IPS DF 6.9 (cell line): ENCODE data around the gene DCP2.

Experiments used
- DNase-seq: peaks from one replicate; pipeline ENCODE4 v3.0.0-alpha.2; 2013; ENCODE audit warnings: low read depth, low spot score
- H3K27ac ChIP-seq: one replicate; pipeline ENCODE4 v1.5.1; 2013; ENCODE audit warnings: low read length, control low read depth
- H3K27me3 ChIP-seq: 2 replicates; pipeline ENCODE4 v1.6.1; 2013; ENCODE audit warnings: mild to moderate bottlenecking, low read length; ENCODE audit not compliant: control insufficient read depth, insufficient read depth
- H3K36me3 ChIP-seq: 2 replicates; pipeline ENCODE4 v1.6.1; 2013; ENCODE audit warnings: low read length; ENCODE audit not compliant: control insufficient read depth, insufficient read depth
- H3K4me1 ChIP-seq: 2 replicates; pipeline ENCODE4 v1.6.1; 2013; ENCODE audit warnings: low read length; ENCODE audit not compliant: control insufficient read depth, insufficient read depth
- H3K4me3 ChIP-seq: 2 replicates; pipeline ENCODE4 v1.5.1; 2013; ENCODE audit warnings: mild to moderate bottlenecking, low read length
- H3K9me3 ChIP-seq: 2 replicates; pipeline ENCODE4 v1.6.1; 2013; ENCODE audit warnings: low read length, inconsistent platforms; ENCODE audit not compliant: control insufficient read depth, insufficient read depth
- WGBS: extraction: QIAGEN DNeasy Blood & Tissue Kit; methylation state at CpG from one replicate; pipeline ENCODE4 v1.1.7; 2013; ENCODE audit warnings: mixed read lengths, missing lambda C conversion rate; ENCODE audit not compliant: insufficient read length, insufficient coverage; 5-methylcytosine and 5-hydroxymethylcytosine counted together

DCP2 gene

DNA sequence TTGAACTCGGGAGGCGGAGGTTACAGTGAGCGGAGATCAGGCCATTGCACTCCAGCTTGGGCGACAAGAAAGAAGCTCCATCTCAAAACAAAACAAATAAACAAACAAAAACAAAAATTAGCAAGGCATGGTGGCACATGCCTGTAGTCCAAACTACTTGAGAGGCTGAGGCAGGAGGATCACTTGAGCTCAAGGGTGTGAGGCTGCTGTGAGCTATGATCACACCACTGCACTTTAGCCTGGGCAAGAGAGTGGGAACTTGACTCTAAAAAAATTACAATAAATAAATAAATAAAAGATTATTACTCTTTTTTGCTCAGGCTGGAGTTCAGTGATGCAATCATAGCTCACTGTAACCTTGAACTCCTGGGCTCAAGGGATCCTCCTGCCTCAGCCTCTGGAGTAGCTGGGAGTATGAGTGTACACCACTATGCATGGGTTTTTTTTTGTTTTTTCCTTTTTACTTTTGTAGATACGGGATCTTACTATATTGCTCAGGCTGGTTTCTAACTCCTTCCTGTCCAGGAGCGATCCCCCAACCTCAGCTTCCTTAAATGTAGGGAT, 9.0 kb upstream of the DCP2 start:
- H3K27me3 ChIP-seq: no peaks in the 10 kb centered on the region
- DNase-seq: no peak
- H3K9me3 ChIP-seq: no peaks in the 10 kb centered on the region
- no peaks in the 10 kb centered on the region for H3K36me3 ChIP-seq
- H3K4me3 ChIP-seq: no peak overlapping the region
- WGBS: no CpG with 5 or more reads among the region's 6 CpGs
- H3K27ac ChIP-seq: no peak overlapping the region
- peaks cover 3% of the 10 kb centered on the region; the same call in 1 of the 2 replicates for H3K4me1 ChIP-seq

DNA sequence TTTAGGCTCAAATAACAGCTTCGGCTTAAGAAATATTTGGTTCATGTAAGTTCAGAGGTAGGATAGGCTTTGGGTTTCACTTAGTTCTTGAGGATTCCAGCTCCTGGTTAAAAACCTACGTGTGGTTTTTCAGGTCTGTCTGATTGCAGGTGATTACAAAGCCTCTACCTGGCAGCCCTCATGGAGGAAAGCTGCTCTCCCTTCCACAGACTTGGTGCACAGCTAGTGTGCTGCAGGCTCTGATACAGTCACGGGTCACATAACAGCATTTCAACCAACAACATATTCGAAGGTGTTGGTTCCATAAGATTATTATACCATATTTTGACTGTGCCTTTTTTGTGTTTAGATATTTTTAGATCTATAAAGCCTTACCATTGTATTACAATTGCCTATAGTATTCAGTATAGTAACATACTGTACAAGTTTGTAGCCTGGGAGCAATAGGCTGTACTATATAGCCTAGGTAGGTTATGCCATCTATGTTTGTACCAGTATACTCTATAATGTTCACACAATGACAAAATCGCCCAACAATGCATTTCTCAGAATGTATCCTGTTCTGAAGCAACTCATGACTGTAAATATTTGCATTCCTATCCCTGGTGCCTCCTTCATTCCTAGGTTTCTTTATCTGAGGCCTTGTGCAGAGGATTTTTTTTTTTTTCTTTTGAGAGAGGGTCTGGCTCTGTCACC, 8.0 kb upstream of the DCP2 start:
- Histone ChIP-seq H3K4me1 (peaks cover 3% of the 10 kb centered on the region; the same call in 1 of the 2 replicates), H3K36me3 (no peaks in the 10 kb centered on the region), H3K4me3 (no peak overlapping the region), H3K27me3 (no peaks in the 10 kb centered on the region), H3K27ac (no peak overlapping the region), H3K9me3 (no peaks in the 10 kb centered on the region)
- no CpG with 5 or more reads among the region's 5 CpGs for WGBS
- DNase-seq: no peak

DNA sequence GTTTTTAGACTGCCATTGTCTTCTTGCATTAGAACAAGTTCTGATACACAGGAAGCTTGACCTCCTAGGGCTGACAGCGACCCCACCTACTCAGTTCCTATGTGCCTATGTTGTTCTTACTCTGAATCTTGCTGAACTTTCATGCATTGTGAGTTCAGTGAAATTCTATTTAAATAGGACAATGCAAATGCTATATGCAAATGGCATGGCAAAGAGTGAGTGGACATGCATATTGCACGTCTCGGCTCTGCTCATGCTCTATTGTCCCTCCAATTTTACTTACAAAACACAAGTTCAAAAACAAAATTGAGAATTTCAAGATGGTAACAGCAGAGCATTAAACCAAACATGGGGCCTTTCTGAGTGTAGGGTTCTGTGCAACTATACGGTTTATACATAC, 5.3 kb upstream of the DCP2 start:
- DNase-seq: no peak
- H3K9me3 ChIP-seq: no peaks in the 10 kb centered on the region
- H3K27ac ChIP-seq: no peak overlapping the region
- H3K4me3 ChIP-seq: no peak overlapping the region
- no peaks in the 10 kb centered on the region for H3K27me3 ChIP-seq
- H3K36me3 ChIP-seq: no peaks in the 10 kb centered on the region
- no CpG with 5 or more reads among the region's 4 CpGs for WGBS
- H3K4me1 ChIP-seq: peaks cover 5% of the 10 kb centered on the region; the same call in 1 of the 2 replicates

DNA sequence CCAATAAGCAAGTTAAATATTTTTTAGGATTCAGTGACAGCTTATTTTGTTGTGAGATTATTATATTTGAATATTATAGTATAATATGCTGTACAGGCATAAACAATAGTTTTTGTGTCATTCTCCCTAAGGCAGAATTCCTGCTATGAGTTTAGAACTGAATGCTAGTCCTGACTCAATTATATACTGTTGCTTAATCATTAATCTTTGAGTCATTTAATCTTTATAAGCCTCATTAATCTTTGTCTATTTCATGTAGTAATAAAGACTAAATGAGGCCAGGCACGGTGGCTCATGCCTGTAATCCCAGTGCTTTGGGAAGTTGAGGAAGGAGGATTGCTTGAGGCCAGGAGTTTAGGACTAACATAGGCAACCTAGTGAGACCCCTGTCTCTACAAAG, 3.6 kb upstream of the DCP2 start:
- peaks cover 5% of the 10 kb centered on the region; the same call in 1 of the 2 replicates for H3K4me1 ChIP-seq
- no CpG with 5 or more reads among the region's 1 CpG for whole genome bisulfite sequencing

DNA sequence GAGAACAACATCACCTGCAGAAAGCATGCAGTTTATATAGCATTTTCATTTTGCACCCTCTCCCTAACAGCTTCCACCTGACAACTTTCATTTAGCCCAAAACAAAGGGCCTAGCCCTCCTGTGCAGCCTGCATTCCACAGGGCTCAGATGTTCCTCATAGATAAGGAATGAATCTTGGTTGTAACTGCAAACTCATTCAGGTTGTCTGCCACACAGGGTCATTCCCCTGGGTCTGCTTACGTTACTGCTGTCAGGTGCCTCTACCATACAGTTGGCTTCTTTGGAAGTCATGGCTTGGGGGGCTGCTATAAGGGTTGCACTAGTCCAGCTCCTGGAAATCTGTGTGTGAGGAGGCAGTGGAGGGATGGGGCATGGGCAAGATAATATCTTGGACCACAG, 2.7 kb upstream of the DCP2 start:
- H3K27ac ChIP-seq: no peak overlapping the region
- H3K4me1 ChIP-seq: peaks cover 5% of the 10 kb centered on the region; the same call in 1 of the 2 replicates
- no peak for DNase-seq
- WGBS: no CpG with 5 or more reads among the region's 1 CpG
- H3K9me3 ChIP-seq: no peaks in the 10 kb centered on the region
- H3K4me3 ChIP-seq: no peak overlapping the region
- no peaks in the 10 kb centered on the region for H3K36me3 ChIP-seq
- H3K27me3 ChIP-seq: no peaks in the 10 kb centered on the region

More for the DNA sequence above, 3.6 kb upstream of the DCP2 start:
- no peak overlapping the region for H3K4me3 ChIP-seq
- no peaks in the 10 kb centered on the region for H3K27me3 ChIP-seq
- H3K27ac ChIP-seq: no peak overlapping the region
- no peak for DNase-seq
- no peaks in the 10 kb centered on the region for H3K36me3 ChIP-seq
- no peaks in the 10 kb centered on the region for H3K9me3 ChIP-seq

DNA sequence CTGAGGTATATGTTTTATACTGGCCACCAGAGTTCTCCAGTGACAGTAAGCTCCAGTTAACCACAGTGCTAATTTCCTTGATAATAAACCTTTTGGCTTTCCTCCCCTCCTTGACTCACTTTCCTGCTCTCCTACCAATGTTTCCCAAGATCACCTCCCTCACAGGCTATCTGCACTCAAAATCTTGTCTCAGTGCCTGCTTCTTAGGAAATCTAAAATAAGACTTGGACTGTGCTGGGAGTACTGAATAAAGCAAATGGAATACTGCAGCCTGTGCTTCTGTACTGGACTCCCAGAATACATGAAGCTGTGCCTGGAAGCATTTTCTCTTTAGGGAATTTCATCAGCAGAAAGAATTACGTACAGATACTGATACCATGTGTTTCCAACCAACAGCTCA, 1.7 kb upstream of the DCP2 start:
- H3K9me3 ChIP-seq: no peaks in the 10 kb centered on the region
- H3K4me3 ChIP-seq: no peak overlapping the region
- DNase-seq: no peak
- no peak overlapping the region for H3K27ac ChIP-seq
- peaks cover 3% of the 10 kb centered on the region; the same call in 1 of the 2 replicates for H3K4me1 ChIP-seq
- no CpG with 5 or more reads among the region's 1 CpG for WGBS
- H3K36me3 ChIP-seq: no peaks in the 10 kb centered on the region
- H3K27me3 ChIP-seq: no peaks in the 10 kb centered on the region

DNA sequence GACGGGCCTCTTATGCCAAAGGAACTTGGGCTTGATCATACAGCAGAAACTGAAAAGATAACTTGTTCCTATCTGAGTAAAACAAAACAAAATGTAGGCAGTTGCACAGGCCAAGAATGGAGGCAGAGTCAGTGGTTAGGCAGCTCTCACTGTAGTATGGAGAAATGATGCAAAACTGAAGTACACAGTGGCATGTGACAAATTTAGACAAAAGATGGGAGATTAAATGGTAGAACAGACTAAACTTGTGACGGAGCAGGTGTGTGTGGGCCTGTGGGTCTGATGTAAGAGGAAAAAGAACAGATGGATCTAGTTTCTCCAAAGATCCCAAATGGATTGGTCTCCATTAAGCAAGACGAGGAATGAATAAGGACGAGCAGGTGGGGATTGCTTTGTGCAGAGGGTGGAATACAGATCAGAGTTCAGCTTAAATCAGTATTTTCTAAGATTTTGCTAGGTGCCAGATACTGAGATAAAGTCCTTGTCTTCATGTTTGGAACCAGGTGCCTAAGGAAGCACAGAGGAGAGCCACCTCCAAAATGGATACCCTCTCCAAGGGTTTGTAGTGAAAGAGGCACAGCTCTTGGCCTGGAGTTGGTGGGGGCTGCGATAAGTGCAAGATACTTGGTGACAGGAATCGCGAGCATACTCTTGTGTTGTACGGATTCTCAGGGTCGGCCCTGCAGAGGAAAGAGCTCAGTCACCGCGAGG, 722 bp upstream of the DCP2 start:
- DNase-seq: no peak
- H3K4me1 ChIP-seq: peaks cover 3% of the 10 kb centered on the region; the same call in 1 of the 2 replicates
- no peaks in the 10 kb centered on the region for H3K27me3 ChIP-seq
- no peak overlapping the region for H3K27ac ChIP-seq
- WGBS: no CpG with 5 or more reads among the region's 11 CpGs
- H3K9me3 ChIP-seq: no peaks in the 10 kb centered on the region
- no peaks in the 10 kb centered on the region for H3K36me3 ChIP-seq
- H3K4me3 ChIP-seq: peak overlapping the region; percentile 27; the same call in 1 of the 2 replicates

DNA sequence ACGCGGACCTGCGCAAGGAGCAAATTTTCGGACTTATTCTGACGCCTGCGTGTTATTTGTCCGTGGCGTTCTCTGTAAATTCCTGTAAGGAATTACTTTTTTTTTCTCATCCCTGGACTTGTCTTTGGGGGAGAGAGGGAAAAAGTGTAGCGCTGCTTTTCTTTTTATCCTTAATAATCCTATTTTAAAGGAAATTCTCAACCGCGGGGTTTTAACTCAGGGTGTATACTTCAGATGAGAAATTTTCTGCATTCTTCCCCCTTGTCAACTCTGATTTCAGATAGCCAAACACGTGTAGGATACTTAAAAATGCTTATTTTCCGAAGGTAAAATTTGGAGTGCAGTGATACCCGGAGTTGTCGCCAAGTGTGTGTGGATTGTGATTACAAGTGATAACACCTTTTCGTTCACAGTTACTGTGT, 853 bp downstream of the DCP2 start:
- Histone ChIP-seq H3K36me3 (no peaks in the 10 kb centered on the region), H3K27me3 (no peaks in the 10 kb centered on the region), H3K9me3 (no peaks in the 10 kb centered on the region), H3K4me1 (peaks cover 3% of the 10 kb centered on the region; the same call in 1 of the 2 replicates), H3K4me3 (peak overlapping the region; percentile 77; the same call in 1 of the 2 replicates), H3K27ac (no peak overlapping the region)
- DNase-seq: no peak
- no CpG with 5 or more reads among the region's 16 CpGs for WGBS

DNA sequence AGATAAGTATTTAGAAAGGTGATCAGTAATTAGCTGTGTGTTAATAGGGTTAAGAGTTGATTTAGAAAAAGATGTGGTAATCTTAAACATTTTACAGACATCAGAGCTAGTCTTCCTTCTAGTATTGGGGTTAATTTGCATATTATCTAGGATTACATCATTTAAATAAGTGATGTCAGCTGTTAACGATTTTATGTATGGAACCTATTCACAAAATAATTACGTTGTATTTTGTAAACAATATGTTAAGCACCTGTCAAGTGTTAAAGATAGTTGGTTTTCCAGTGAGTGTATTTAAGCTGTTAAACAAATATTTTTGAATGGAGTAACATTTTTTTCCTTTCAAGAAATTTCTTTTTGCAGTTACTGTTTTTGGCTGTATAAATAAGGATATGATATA, 2.2 kb downstream of the DCP2 start:
- no peaks in the 10 kb centered on the region for H3K27me3 ChIP-seq
- WGBS: no CpG with 5 or more reads among the region's 2 CpGs
- H3K4me3 ChIP-seq: no peak overlapping the region
- H3K4me1 ChIP-seq: peaks cover 3% of the 10 kb centered on the region; the same call in 1 of the 2 replicates
- H3K9me3 ChIP-seq: no peaks in the 10 kb centered on the region
- H3K27ac ChIP-seq: no peak overlapping the region
- no peaks in the 10 kb centered on the region for H3K36me3 ChIP-seq
- DNase-seq: no peak

DNA sequence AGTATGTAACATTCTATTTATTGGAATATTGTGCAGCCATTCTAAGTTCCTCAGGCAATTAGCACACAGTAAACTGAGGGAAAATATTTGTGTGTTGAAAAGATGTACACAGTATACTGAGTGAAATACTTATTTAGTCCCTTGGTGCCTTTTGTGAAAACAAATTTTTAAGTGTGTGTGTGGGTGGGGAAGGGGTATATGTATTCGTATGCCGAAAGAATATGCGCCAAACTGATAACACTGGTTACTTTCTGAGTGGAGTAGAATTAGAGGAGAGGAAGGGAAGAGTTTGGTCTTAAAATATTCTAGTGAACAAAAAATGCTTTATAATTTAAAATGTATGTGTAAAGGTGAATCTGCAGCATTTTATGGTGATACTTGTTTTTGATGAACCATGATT, 3.1 kb downstream of the DCP2 start:
- H3K27ac ChIP-seq: no peak overlapping the region
- peaks cover 4% of the 10 kb centered on the region; the same call in 1 of the 2 replicates for H3K4me1 ChIP-seq
- H3K27me3 ChIP-seq: no peaks in the 10 kb centered on the region
- H3K36me3 ChIP-seq: no peaks in the 10 kb centered on the region; the same call in 1 of the 2 replicates
- no peaks in the 10 kb centered on the region for H3K9me3 ChIP-seq
- no peak for DNase-seq
- 100% methylated on average over 3 of the region's 3 CpGs for WGBS
- H3K4me3 ChIP-seq: no peak overlapping the region
